Sigmoid colon (tissue), 4 donors: ENCODE measurements around the gene ZYX.

Source experiments
- CTCF ChIP-seq, 4 experiments: fragments of 450-650 bp in 3 of 4; fragments of 200-600 bp in 1 of 4; IDR thresholded peaks; one replicate each; pipeline ENCODE4 v1.5.1; 2016 to 2019; ENCODE audit warnings: antibody characterized with exemption in 4 of 4, mild to moderate bottlenecking in 3 of 4, moderate library complexity in 2 of 4
- EP300 ChIP-seq, 4 donors: sonication (generic); formaldehyde crosslinking; IDR thresholded peaks; one replicate each; pipeline ENCODE4 v1.6.1; 2017; ENCODE audit warnings: antibody characterized with exemption in 4 of 4
- POLR2A ChIP-seq, 2 donors: fragments of 450-650 bp; IDR thresholded peaks; one replicate each; pipeline ENCODE4 v1.6.1; 2016; ENCODE audit warnings: antibody characterized with exemption in 2 of 2, mild to moderate bottlenecking in 2 of 2, moderate library complexity in 2 of 2
- POLR2AphosphoS5 ChIP-seq, 4 donors: sonication (generic); formaldehyde crosslinking; IDR thresholded peaks; one replicate each; pipeline ENCODE4 v1.6.1; 2017; ENCODE audit warnings: antibody characterized with exemption in 4 of 4

DNA sequence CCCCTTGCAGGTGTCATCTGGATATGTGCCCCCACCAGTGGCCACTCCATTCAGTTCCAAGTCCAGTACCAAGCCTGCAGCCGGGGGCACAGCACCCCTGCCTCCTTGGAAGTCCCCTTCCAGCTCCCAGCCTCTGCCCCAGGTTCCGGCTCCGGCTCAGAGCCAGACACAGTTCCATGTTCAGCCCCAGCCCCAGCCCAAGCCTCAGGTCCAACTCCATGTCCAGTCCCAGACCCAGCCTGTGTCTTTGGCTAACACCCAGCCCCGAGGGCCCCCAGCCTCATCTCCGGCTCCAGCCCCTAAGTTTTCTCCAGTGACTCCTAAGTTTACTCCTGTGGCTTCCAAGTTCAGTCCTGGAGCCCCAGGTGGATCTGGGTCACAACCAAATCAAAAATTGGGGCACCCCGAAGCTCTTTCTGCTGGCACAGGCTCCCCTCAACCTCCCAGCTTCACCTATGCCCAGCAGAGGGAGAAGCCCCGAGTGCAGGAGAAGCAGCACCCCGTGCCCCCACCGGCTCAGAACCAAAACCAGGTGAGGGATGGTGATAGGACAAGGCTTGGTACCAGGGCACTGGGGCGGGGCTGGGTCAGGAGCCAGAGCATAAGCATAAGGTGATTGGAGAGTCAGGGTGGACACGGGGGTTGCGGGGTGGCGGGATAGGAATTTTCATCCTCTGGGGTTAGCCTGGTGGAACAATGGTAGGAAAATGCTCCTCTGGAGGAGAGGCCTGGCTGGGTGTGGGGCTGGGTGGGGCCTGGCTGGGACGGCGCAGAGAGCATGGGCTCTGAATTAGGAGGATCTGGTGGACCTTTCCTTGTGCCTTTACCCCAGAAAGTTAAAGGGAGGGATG is 1.9 kb downstream of the ZYX start:
- no peak for TF ChIP-seq CTCF (IDR thresholded peaks at IDR 0.05)
- no peak for TF ChIP-seq POLR2A (IDR thresholded peaks at IDR 0.05)
- no peak for TF ChIP-seq POLR2AphosphoS5 (IDR thresholded peaks at IDR 0.05)
- TF ChIP-seq EP300 (IDR thresholded peaks at IDR 0.05) = no peak
